ENCODE data around the gene COMT.

DNA sequence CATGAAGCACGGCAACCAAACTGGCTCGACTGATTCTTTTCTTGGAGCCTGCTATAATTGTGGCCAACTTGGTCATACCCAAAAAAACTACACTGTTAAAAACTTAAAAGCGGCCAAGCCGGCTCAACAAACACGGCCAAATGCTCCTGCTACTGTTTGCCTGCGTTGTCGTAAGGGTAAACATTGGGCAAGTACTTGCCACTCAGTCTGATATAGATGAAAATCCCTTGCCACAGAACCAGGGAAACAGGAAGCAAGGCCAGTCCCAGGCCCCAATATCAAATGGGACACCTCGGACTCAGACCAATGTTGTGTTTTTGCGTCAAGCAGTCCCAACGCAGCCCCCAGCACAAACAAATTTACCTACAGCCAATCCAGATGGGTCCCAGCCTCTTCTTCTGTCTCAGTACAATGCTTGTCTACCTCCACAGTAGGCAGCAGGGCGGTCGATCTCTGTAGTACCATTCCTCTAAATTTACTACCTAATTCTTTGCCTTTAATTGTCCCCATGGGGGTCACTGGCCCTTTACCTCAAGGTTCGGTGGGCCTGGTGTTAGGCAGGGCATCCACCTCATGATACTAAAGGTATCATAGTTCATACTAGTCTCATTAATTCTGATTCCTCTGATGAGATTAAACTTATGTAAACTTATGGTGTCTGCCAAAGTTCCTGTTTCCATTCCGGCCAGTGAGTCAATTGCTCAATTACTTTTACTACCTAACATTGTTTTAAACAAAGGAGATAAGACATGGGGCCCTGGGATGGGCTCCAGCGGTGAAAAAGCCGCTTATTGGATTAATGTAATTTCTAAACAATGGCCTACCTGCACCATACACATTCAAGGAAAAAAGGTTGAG, 3.7 kb upstream of the COMT start:
- TF ChIP-seq, protein P1, sequence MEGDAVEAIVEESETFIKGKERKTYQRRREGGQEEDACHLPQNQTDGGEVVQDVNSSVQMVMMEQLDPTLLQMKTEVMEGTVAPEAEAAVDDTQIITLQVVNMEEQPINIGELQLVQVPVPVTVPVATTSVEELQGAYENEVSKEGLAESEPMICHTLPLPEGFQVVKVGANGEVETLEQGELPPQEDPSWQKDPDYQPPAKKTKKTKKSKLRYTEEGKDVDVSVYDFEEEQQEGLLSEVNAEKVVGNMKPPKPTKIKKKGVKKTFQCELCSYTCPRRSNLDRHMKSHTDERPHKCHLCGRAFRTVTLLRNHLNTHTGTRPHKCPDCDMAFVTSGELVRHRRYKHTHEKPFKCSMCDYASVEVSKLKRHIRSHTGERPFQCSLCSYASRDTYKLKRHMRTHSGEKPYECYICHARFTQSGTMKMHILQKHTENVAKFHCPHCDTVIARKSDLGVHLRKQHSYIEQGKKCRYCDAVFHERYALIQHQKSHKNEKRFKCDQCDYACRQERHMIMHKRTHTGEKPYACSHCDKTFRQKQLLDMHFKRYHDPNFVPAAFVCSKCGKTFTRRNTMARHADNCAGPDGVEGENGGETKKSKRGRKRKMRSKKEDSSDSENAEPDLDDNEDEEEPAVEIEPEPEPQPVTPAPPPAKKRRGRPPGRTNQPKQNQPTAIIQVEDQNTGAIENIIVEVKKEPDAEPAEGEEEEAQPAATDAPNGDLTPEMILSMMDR (IDR thresholded peaks at IDR 0.05) = no peak
- no peak for TF ChIP-seq EZH2 (IDR thresholded peaks at IDR 0.05)
- no peak for TF ChIP-seq EZH2phosphoT487 (IDR thresholded peaks at IDR 0.05)
